Adipocyte (in vitro differentiated cells): ENCODE results near the gene ZNF692.

Experiments used
- DNase-seq: peaks from one replicate; pipeline ENCODE4 v3.0.0-alpha.2; 2015; ENCODE audit warnings: low read depth
- H3K27me3 ChIP-seq: replicated peaks from 2 replicates; pipeline ENCODE4 v1.7.0; 2013; ENCODE audit warnings: mild to moderate bottlenecking, low read length, moderate library complexity; ENCODE audit not compliant: control insufficient read depth, insufficient read depth
- H3K36me3 ChIP-seq: 2 replicates; pipeline ENCODE4 v1.7.0; 2013; ENCODE audit warnings: low read length, mild to moderate bottlenecking, moderate library complexity; ENCODE audit not compliant: control insufficient read depth, insufficient read depth, severe bottlenecking
- H3K4me1 ChIP-seq: 2 replicates; pipeline ENCODE4 v1.7.0; 2013; ENCODE audit warnings: mild to moderate bottlenecking, low read length, moderate library complexity; ENCODE audit not compliant: control insufficient read depth, insufficient read depth
- H3K4me3 ChIP-seq: 2 replicates; pipeline ENCODE4 v1.7.0; 2013; ENCODE audit warnings: mild to moderate bottlenecking, low read length, moderate library complexity
- H3K9ac ChIP-seq: 2 replicates; pipeline ENCODE4 v1.7.0; 2013; ENCODE audit warnings: mild to moderate bottlenecking, low read length, moderate library complexity
- H3K9me3 ChIP-seq: 2 replicates; pipeline ENCODE4 v1.7.0; 2013; ENCODE audit warnings: mild to moderate bottlenecking, low read length, moderate library complexity; ENCODE audit not compliant: control insufficient read depth

The ZNF692 gene, protein sequence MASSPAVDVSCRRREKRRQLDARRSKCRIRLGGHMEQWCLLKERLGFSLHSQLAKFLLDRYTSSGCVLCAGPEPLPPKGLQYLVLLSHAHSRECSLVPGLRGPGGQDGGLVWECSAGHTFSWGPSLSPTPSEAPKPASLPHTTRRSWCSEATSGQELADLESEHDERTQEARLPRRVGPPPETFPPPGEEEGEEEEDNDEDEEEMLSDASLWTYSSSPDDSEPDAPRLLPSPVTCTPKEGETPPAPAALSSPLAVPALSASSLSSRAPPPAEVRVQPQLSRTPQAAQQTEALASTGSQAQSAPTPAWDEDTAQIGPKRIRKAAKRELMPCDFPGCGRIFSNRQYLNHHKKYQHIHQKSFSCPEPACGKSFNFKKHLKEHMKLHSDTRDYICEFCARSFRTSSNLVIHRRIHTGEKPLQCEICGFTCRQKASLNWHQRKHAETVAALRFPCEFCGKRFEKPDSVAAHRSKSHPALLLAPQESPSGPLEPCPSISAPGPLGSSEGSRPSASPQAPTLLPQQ

DNA sequence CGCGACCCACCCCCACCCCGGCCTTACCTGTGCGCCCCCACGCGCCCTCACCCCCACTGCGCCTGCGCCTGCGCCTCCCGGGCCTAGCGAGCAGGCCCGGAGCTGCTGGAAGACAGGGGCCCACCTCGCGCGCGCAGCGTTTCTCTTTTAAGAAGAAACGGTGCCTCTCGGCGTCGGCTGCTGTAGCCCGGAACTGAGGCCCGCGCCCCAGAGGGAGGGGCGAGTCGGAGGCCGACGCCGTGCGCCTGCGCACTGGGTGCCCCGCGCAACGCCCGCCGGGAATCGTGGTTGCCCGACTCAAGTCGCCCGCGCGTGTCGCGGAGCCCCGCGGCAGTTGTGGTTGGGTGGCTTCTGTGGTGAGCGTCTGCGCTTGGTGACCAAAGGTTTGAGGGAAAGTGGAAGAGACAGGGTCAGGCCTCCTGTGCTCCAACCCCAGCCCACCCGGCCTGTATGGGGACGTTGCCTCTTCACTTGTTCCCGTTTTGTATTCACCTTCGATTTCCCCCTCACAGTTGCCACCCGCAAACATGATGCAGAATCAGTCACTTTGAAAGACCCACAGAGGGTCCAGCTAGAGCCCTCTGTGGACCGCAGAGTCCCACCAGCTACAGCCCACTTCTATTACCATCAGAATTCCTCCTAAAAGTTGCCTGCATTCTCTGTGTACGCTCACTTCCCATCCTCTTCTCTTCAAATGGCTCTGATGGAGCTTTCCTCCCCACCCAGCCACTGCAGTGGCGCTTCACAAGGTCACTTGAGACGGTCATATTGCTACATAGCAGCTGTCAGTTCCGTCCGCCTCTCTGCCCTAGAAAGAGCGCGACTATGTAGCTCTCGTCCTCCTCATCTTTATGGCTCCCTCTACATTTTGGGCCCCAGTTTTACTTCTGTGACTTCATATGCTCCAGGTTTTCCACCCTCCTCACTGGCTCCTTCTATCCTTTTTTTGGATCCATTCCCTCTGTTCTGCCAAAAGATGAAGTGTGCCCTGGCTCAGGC is at the start of gene ZNF692:
Gene ZNF692 (minus strand): TSS at position 195 of the 999 bp plus-strand sequence. CDS start 776 bp downstream, outside the sequence.
- Histone ChIP-seq H3K4me1 (peaks cover 24% of the 10 kb centered on the region), H3K4me3 (peak within 1 kb of the TSS; percentile 90), H3K36me3 (peaks cover 14% of the 10 kb centered on the region), H3K9ac (peak within 1 kb of the TSS; percentile 94), H3K27me3 (no peaks in the 10 kb centered on the region), H3K9me3 (no peaks in the 10 kb centered on the region)
- peak; percentile 99 for DNase-seq

DNA sequence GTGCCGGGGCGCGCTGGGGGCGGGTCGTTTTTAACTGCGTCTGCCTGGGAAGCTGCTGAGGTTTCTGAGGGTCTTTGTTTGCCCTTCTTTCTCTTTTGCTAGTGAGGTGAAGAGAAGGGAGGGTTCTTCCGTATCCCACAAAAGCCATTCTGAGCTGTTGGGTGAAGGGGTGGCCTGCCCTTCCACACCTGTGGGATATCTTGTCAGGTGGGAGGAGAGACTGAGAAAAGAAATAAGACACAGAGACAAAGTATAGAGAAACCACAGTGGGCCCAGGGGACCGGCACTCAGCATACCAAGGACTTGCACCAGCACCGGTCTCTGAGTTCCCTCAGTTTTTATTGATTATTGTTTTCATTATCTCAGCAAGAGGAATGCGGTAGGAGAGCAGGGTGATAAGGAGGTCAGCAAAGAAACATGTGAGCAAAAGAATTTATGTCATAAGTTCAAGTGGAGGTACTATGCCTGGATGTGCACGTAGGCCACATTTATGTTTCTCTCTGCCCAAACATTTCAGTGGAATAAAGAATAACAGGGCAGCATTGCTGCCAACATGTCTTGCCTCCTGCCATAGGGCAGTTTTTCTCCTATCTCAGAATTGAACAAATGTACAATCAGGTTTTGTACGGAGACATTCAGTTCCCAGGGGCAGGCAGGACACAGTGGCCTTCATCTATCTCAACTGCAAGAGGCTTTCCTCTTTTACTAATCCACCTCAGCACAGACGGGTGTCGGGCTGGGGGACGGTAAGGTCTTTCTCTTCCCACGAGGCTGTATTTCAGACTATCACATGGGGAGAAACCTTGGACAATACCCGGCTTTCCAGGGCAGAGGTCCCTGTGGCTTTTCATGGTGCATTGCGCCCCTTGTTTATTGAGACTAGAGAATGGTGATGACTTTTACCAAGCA is 48.1 kb upstream of the ZNF692 start:
- Histone ChIP-seq H3K9me3 (no peaks in the 10 kb centered on the region), H3K27me3 (no peaks in the 10 kb centered on the region), H3K9ac (peak overlapping the region; percentile 85), H3K4me3 (peak overlapping the region; percentile 90), H3K36me3 (no peaks in the 10 kb centered on the region), H3K4me1 (peaks cover 11% of the 10 kb centered on the region)
- peak; percentile 41 for DNase-seq

DNA sequence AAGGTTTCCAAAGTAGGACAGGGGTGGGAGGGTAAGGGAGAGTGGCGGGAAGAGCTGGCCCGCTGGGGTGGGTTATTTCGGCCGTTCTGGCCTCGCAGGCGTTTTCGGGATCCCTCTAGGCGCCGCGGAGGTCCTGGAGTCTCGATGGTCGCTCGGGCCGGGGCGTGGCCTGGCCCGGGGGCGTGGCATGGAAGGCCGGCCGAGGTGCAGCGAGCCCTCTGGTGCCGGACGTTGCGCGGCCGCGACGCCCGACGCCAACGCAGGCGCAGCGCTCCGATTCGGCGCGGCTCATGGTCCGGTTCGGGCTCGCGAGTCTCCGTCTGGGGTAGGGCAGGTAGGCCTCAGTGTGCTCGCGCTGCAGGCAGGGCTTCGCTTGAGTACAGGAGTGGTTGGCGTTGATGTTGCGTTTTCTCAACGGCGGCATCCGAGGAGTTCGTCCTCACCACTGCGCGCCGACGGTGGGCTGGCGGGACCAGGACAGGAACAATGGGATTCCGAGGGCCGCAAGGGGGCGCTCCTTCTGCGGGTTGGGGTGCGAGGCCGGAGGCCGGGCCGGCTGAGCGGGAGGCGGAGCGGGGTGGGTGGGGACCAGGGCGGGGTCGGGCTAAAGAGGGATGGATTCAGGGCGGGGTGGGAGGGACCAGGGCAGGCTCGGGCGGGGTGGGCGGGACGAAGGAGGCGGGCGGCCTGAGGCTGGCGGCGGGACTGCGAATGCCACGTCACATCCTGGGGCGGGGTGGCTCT is 47.3 kb upstream of the ZNF692 start, which contains the start of gene PGBD2:
Gene PGBD2 (plus strand): TSS at position 227 of the 744 bp plus-strand sequence. CDS start 7,628 bp downstream, outside the sequence.
- Histone ChIP-seq H3K9ac (peak within 1 kb of the TSS; percentile 89), H3K27me3 (no peaks in the 10 kb centered on the region), H3K9me3 (no peaks in the 10 kb centered on the region), H3K4me3 (peak within 1 kb of the TSS; percentile 94), H3K36me3 (no peaks in the 10 kb centered on the region), H3K4me1 (peaks cover 11% of the 10 kb centered on the region)
- peak; percentile 97 for DNase-seq

DNA sequence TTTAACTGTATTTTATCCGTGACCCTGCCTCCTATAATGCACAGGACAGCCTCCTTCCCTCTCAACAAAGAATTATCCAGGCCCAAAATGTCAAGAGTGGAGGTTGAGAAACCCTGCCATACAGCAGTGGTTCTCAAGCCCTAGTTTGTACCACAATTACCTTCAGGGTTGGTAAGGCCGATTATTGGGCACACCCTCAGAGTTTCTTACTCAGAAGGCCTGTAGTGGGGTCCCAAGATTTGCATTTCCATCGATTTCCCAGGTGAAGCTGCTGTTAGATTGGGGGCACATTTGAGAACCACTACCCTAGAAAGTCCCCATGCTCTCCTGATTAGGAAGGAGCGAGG is 46.8 kb upstream of the ZNF692 start:
- Histone ChIP-seq H3K4me3 (peak overlapping the region; percentile 94), H3K4me1 (peaks cover 11% of the 10 kb centered on the region), H3K36me3 (no peaks in the 10 kb centered on the region), H3K9ac (peak overlapping the region; percentile 89), H3K9me3 (no peaks in the 10 kb centered on the region), H3K27me3 (peaks cover under 1% of the 10 kb centered on the region)
- peak; percentile 14 for DNase-seq

DNA sequence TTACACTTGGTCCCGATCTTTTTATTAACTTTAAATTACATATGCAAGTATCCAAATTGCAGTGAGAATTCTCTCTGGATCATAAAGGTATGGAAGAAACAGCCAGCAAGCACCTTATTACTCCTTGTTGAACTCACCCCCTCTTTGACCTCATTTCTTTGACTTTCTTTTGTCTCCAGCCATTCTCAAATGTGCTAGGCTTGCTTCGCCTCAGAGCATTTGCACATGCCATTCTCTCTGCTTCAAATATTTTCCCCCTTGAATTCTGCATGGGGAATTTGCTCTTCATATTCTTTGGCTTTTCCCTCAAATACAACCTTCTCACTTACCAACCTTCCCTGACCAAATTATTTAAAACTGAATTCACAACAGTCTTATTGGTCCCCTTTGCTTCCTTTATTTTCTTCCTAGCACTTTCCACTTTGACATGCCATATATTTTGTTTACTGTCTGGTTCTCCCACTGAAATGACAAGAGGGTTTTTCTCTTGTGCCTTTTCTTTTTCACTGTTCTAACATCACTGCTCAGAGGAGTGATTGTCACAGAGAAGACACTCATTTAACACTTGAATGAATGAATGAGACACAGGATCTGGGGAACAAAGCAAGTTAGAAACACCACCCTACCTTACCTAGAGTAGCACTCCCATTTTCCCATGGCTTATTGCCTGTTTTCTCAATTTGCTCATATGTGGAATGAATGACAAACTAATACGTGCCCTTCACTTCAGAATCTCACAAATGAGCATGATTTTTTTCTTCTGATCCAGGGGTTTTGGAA is 45.7 kb upstream of the ZNF692 start:
- Histone ChIP-seq H3K4me3 (no peak overlapping the region), H3K27me3 (peaks cover 5% of the 10 kb centered on the region), H3K9me3 (no peaks in the 10 kb centered on the region), H3K36me3 (no peaks in the 10 kb centered on the region), H3K9ac (no peak overlapping the region), H3K4me1 (peaks cover 11% of the 10 kb centered on the region)
- DNase-seq, result no peak

DNA sequence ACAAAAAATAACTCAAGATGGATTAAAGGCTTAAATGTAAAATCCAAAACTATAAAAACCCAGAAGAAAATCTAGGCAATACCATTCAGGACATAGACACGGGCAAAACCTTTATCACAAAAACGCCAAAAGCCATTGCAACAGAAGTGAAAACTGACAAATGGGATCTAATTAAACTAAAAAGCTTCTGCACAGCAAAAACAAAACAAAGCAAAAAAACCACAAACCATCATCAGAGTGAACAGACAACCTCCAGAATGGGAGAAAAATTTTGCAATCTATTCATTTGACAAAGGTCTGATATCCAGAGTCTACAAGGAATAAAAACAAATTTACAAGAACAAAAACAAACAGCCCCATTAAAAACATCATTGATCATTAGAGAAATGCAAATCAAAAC is 42.7 kb upstream of the ZNF692 start:
- Histone ChIP-seq H3K4me1 (peaks cover 4% of the 10 kb centered on the region), H3K9ac (no peak overlapping the region), H3K36me3 (no peaks in the 10 kb centered on the region), H3K9me3 (no peaks in the 10 kb centered on the region), H3K27me3 (peaks cover 20% of the 10 kb centered on the region), H3K4me3 (no peak overlapping the region)
- DNase-seq, result no peak

DNA sequence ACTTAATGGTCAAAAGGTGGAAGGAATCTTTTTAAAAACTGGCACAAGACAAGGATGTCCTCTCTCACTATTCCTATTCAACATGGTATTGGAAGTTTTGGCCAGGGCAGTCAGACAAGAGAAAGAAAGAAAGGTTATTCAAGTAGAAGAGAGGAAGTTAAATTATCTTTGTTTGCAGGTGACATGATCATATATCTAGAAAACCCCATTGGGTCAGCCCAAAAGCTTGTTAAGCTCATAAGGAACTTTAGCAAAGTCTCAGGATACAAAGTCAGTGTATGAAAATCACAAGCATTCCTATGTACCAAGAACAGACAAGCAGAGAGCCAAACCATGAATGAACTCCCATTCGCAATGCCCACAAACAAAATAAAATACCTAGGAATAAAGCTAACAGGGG is 41.8 kb upstream of the ZNF692 start:
- DNase-seq, result no peak
- H3K4me3 ChIP-seq, result no peak overlapping the region

DNA sequence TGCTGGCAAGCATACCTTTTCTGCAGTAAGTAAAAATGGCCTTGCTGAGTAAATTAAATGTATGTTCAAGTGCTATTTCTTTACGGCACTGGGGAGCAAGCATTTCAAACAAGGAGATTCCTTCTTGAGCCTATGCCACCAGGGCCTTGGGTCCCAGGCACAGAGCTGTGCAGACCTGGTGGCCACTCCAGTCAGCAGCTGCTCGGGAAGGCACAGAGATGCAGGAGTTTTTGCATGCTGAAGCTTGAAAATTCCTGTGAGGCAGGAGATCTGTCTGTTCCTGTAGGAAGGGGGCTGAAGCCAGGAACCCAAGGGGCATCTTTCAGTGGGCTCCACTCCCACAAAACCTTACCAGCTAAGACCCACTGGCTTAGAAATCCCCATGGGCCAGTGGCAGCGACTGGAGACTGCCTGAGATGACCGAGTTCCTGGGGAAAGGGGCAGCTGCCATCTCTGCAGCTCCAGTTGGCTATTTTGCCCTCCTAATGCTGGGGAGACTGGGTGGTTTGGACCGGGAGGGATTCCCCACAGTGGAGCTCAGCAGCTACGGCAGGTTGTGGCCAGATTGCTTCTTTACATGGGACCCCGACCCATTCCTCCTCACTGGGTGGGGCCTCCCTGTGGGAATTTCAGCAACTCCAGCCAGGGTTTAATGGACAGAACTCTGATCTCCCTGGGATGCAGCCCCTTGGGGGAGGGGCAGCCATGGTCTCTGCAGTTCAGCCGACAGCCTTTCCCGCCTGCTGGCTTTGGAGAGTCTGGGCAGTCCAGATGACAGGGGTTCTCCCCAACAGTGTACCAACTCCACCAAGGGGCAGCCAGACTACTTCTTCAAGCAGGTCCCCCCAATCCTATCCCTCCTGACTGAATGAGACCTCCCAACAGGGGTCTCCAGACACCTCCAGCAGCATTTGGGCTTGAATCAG is 38.8 kb upstream of the ZNF692 start:
- H3K9ac ChIP-seq, result no peak overlapping the region
- peaks cover 37% of the 10 kb centered on the region for H3K27me3 ChIP-seq
- no peaks in the 10 kb centered on the region for H3K36me3 ChIP-seq
- H3K4me3 ChIP-seq, result no peak overlapping the region
- no peaks in the 10 kb centered on the region for H3K4me1 ChIP-seq
- no peaks in the 10 kb centered on the region for H3K9me3 ChIP-seq
- DNase-seq, result no peak

More for the DNA sequence above, 41.8 kb upstream of the ZNF692 start:
- Histone ChIP-seq H3K9ac (no peak overlapping the region), H3K4me1 (peaks cover 2% of the 10 kb centered on the region), H3K9me3 (no peaks in the 10 kb centered on the region), H3K36me3 (no peaks in the 10 kb centered on the region), H3K27me3 (peaks cover 24% of the 10 kb centered on the region)

DNA sequence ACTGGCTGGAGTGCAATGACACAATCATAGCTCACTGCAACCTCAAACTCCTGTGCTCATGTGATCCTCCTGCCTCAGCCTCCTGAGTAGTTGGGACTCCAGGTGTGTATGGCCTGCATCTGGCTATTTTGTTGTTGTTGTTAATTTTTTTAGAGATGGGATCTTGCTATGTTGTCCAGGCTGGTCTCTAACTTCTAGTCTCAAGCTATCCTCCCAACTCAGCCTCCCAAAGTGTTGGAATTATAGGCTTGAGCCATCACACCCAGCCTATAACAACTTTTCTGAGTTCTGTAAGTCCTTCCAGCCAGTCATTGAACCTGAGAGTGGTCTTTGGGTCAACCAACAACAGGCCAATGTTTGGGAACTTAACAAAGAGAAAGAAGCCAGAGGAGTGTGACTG is 36.0 kb upstream of the ZNF692 start:
- no peak overlapping the region for H3K4me3 ChIP-seq
- no peak for DNase-seq
- H3K36me3 ChIP-seq, result no peaks in the 10 kb centered on the region
- no peak overlapping the region for H3K9ac ChIP-seq
- no peaks in the 10 kb centered on the region for H3K4me1 ChIP-seq
- H3K27me3 ChIP-seq, result peaks cover 38% of the 10 kb centered on the region
- H3K9me3 ChIP-seq, result no peaks in the 10 kb centered on the region
